ENCODE measurements around the gene BCAS3.

Gene BCAS3

GRCh38 chr17:61196302-61196704 lies 518.7 kb downstream of the BCAS3 start:
- Mint-ChIP-seq H3K9me3 (peaks cover 15% of the 10 kb centered on the region), H3K4me1 (peaks cover 16% of the 10 kb centered on the region), H3K27ac (no peak overlapping the region), H3K27me3 (ENCODE audit: low read depth, poor library complexity) (peaks cover 2% of the 10 kb centered on the region), H3K4me3 (no peak overlapping the region), H3K36me3 (ENCODE audit: low read depth) (peaks cover 5% of the 10 kb centered on the region)
- TF ChIP-seq CTCF (IDR thresholded peaks at IDR 0.05): no peak
- DNase-seq: no peak

- TF ChIP-seq CTCF (IDR thresholded peaks at IDR 0.05): no peak
- Mint-ChIP-seq H3K4me1 (peaks cover 19% of the 10 kb centered on the region), H3K4me3 (no peak overlapping the region)
These were observed 519.1 kb downstream of the BCAS3 start for GRCh38 chr17:61196799-61197198.

GRCh38 chr17:61199431-61200338 lies 522.0 kb downstream of the BCAS3 start:
- Mint-ChIP-seq H3K36me3 (ENCODE audit: low read depth) (peaks cover 9% of the 10 kb centered on the region), H3K27me3 (ENCODE audit: low read depth, poor library complexity) (peaks cover 2% of the 10 kb centered on the region), H3K4me3 (no peak overlapping the region), H3K9me3 (peaks cover 4% of the 10 kb centered on the region), H3K27ac (peak overlapping the region; percentile 79), H3K4me1 (peaks cover 31% of the 10 kb centered on the region)
- TF ChIP-seq CTCF (IDR thresholded peaks at IDR 0.05): no peak
- no peak for DNase-seq

More at GRCh38 chr17:61196799-61197198, 519.1 kb downstream of the BCAS3 start:
- Mint-ChIP-seq H3K36me3 (ENCODE audit: low read depth) (peaks cover 4% of the 10 kb centered on the region), H3K27ac (no peak overlapping the region), H3K27me3 (ENCODE audit: low read depth, poor library complexity) (peaks cover 2% of the 10 kb centered on the region), H3K9me3 (peaks cover 10% of the 10 kb centered on the region)
- no peak for DNase-seq

GRCh38 chr17:61200339-61200715 lies 522.7 kb downstream of the BCAS3 start:
- Mint-ChIP-seq H3K9me3 (peaks cover under 1% of the 10 kb centered on the region), H3K36me3 (ENCODE audit: low read depth) (peaks cover 9% of the 10 kb centered on the region), H3K4me1 (peaks cover 37% of the 10 kb centered on the region), H3K27ac (no peak overlapping the region), H3K27me3 (ENCODE audit: low read depth, poor library complexity) (peaks cover 2% of the 10 kb centered on the region), H3K4me3 (no peak overlapping the region)
- no peak for TF ChIP-seq CTCF (IDR thresholded peaks at IDR 0.05)
- DNase-seq: no peak

- H3K27ac Mint-ChIP-seq: peak overlapping the region; percentile 88
- H3K36me3 Mint-ChIP-seq (ENCODE audit: low read depth): peaks cover 9% of the 10 kb centered on the region
- DNase-seq: no peak
- H3K9me3 Mint-ChIP-seq: no peaks in the 10 kb centered on the region
- H3K4me1 Mint-ChIP-seq: peaks cover 46% of the 10 kb centered on the region
- TF ChIP-seq CTCF (IDR thresholded peaks at IDR 0.05): no peak
- H3K4me3 Mint-ChIP-seq: no peak overlapping the region
- H3K27me3 Mint-ChIP-seq (ENCODE audit: low read depth, poor library complexity): peaks cover 2% of the 10 kb centered on the region
These were observed 523.6 kb downstream of the BCAS3 start for GRCh38 chr17:61201211-61201610.

GRCh38 chr17:61202564-61202963 lies 524.9 kb downstream of the BCAS3 start:
- Mint-ChIP-seq H3K27me3 (ENCODE audit: low read depth, poor library complexity) (peaks cover 8% of the 10 kb centered on the region), H3K9me3 (no peaks in the 10 kb centered on the region), H3K36me3 (ENCODE audit: low read depth) (peaks cover 9% of the 10 kb centered on the region), H3K4me1 (peaks cover 46% of the 10 kb centered on the region), H3K27ac (no peak overlapping the region), H3K4me3 (no peak overlapping the region)
- TF ChIP-seq CTCF (IDR thresholded peaks at IDR 0.05): no peak
- DNase-seq: no peak

Measured in nephron progenitor cell (in vitro differentiated cells).